ENCODE measurements around the gene HPGD.
"Not testable (repeated sequence)": the region's sequence is repeated elsewhere in the genome, so short reads cannot be mapped to it uniquely, and the experiment has no call there.

Gene HPGD

GRCh38 chr4:174524242-174524641, 2.0 kb upstream of the HPGD start:
- DNase-seq (no peak), ATAC-seq (no peak)

- DNase-seq = peak; percentile 7
- ATAC-seq = no peak
Observed at GRCh38 chr4:174523025-174523693, 871 bp upstream of the HPGD start.

GRCh38 chr4:174521800-174522182, 497 bp downstream of the HPGD start:
- ATAC-seq (peak; percentile 30), DNase-seq (peak; percentile 6)

GRCh38 chr4:174520660-174521059, 1.6 kb downstream of the HPGD start:
- DNase-seq (no peak), ATAC-seq (no peak)

- ATAC-seq = no peak
- DNase-seq = no peak
Observed at GRCh38 chr4:174517502-174518445, 4.5 kb downstream of the HPGD start.

- DNase-seq (no peak), ATAC-seq (no peak)
Observed at GRCh38 chr4:174516794-174517193, 5.5 kb downstream of the HPGD start.

DNA sequence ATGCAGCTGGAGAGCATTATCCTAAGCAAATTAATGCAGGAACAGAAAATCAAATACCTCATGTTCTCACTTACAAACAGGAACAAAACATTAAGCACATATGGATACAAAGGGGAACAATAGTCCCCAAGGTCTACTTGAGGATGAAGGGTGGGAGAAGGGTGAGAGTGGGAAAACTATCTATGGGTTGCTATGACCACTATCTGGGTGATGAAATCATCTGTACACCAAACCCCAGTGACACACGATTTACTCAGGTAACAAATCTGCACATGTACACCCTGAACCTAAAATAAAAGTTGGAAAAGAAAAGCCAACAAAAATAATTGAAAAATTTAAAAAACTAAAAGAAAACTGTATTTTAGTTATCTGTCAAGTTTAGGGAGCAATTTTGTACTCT, 5.9 kb downstream of the HPGD start:
- DNase-seq (no peak), ATAC-seq (no peak)

GRCh38 chr4:174512745-174513144, 9.5 kb downstream of the HPGD start:
- ATAC-seq (no peak), DNase-seq (no peak)

GRCh38 chr4:174505892-174506291, 16.4 kb downstream of the HPGD start:
- ATAC-seq = no peak
- DNase-seq = no peak

- DNase-seq (no peak), ATAC-seq (no peak)
Observed at GRCh38 chr4:174505007-174505406, 17.3 kb downstream of the HPGD start.

GRCh38 chr4:174503079-174503715, 19.1 kb downstream of the HPGD start:
- no peak for DNase-seq
- ATAC-seq = no peak

- DNase-seq = no peak
- ATAC-seq = no peak
Observed at GRCh38 chr4:174496631-174497432, 25.5 kb downstream of the HPGD start.

GRCh38 chr4:174495626-174496025, 26.7 kb downstream of the HPGD start:
- ATAC-seq (no peak), DNase-seq (no peak)

GRCh38 chr4:174494726-174495125, 27.6 kb downstream of the HPGD start:
- ATAC-seq = no peak
- DNase-seq = no peak

GRCh38 chr4:174494146-174494545, 28.1 kb downstream of the HPGD start:
- DNase-seq = no peak

GRCh38 chr4:174490451-174490961, 31.8 kb downstream of the HPGD start:
- DNase-seq = no peak
- ATAC-seq = no peak

More at GRCh38 chr4:174494146-174494545, 28.1 kb downstream of the HPGD start:
- ATAC-seq = no peak

GRCh38 chr4:174488368-174488767, 33.9 kb downstream of the HPGD start:
- not testable (repeated sequence) for DNase-seq, ATAC-seq

GRCh38 chr4:174485025-174485424, 37.3 kb downstream of the HPGD start:
- ATAC-seq (no peak), DNase-seq (no peak)

DNA sequence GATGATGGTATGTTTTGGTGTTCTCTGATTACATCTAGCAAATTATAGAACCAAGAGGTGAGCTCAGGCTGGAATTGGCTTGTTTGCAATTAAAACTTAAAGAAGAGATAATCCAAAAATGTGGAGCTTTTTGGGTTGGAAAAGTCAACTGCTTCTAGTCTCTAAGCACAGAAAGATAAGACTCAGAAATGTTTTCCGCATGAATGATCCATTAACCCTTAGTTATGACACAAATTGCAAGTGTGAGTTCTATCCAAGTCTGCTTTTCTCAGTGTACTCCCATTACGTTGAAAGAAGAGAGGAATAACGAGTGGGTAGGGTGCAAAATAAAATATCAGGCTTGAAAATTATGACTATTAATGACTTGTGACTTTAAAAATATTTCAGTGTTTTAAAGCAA, 38.5 kb downstream of the HPGD start:
- ATAC-seq = no peak
- no peak for DNase-seq

DNA sequence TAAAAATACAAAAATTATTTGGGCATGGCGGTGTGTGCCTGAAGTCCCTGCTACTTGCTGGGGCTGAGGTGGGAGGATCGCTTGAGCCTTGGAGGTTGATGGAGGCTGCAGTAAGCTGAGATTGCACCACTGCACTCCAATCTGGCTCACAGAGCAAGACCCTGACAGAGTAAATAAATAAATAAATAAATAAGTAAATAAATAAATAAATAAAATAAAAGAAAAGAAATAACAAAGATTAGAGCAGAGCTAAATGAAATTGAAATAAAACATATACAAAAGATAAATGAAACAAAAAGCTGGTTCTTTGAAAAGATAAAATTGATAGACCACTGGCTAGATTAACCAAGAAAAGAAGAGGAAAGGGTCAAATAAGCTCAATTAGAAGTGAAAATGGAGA, 43.1 kb downstream of the HPGD start:
- DNase-seq (no peak), ATAC-seq (no peak)

DNA sequence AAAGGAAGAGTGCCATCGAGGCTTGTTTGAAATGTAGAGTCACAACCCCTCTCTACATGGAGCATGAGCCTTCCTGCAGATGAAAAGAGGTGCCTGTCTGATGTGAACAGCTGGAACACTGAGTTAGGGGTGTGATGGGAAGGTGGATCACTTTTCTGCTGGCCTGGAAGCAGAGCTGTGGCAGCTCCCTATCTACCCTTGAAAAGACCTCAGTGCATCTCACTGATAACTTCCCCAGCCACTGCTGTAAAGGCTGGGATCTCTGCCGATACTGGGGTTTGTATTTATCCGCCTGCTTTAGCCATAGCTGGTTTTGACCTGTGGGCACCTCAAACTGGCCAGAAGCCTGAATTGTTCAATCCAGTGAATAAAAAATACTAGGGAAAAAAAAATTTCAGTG, 46.8 kb downstream of the HPGD start:
- ATAC-seq (no peak), DNase-seq (no peak)
